HepG2 (cell line): ENCODE data around the gene G6PD. TPM values are rescaled to one million over a fixed set of nuclear protein-coding genes. Genes with fewer than 3 reads are reported as not detected.

Experiments used
- FOSL2 ChIP-seq: sonication (generic); formaldehyde crosslinking; IDR thresholded peaks from 2 replicates; pipeline ENCODE4 v1.4.0; 2020; ENCODE audit warnings: missing genetic modification reagents
- HDAC2 ChIP-seq: sonication (generic); formaldehyde crosslinking; IDR thresholded peaks from 2 replicates; pipeline ENCODE4 v1.4.0; 2020; ENCODE audit warnings: missing genetic modification reagents
- HINFP ChIP-seq: sonication (generic); formaldehyde crosslinking; IDR thresholded peaks from 2 replicates; pipeline ENCODE4 v1.4.0; 2020; ENCODE audit warnings: low read depth, mild to moderate bottlenecking, missing genetic modification reagents
- MXI1 ChIP-seq: IDR thresholded peaks from 3 replicates; pipeline ENCODE4 v1.6.1; 2012; ENCODE audit warnings: low read depth, low read length, inconsistent platforms, borderline replicate concordance
- NRL ChIP-seq: sonication (generic); formaldehyde crosslinking; IDR thresholded peaks from 2 replicates; pipeline ENCODE4 v1.5.0; 2020; ENCODE audit warnings: missing genetic modification reagents, mild to moderate bottlenecking, moderate library complexity, borderline replicate concordance
- PHF8 ChIP-seq: sonication (generic); formaldehyde crosslinking; IDR thresholded peaks from 2 replicates; pipeline ENCODE4 v1.5.0; 2020; ENCODE audit warnings: missing genetic modification reagents
- RAD51 ChIP-seq: fragments of 450-650 bp; IDR thresholded peaks from 2 replicates; pipeline ENCODE4 v1.6.1; 2016; ENCODE audit warnings: borderline replicate concordance
- TBX2 ChIP-seq: sonication (generic); formaldehyde crosslinking; IDR thresholded peaks from 2 replicates; pipeline ENCODE4 v1.5.0; 2020; ENCODE audit warnings: missing genetic modification reagents, mild to moderate bottlenecking, borderline replicate concordance
- USF2 ChIP-seq, 2 experiments: sonication (generic) in 1 of 2; formaldehyde crosslinking in 1 of 2; IDR thresholded peaks; 2 replicates each; pipeline versions ENCODE4 v1.5.1 to v1.6.1; 2011 to 2020; ENCODE audit warnings: borderline replicate concordance in 1 of 2, low read depth in 1 of 2, low read length in 1 of 2, mild to moderate bottlenecking in 1 of 2, missing genetic modification reagents in 1 of 2, moderate library complexity in 1 of 2
- YY1 ChIP-seq: IDR thresholded peaks from 2 replicates; pipeline ENCODE4 v1.6.1; 2011; ENCODE audit warnings: low read length, low read depth, moderate library complexity, mild to moderate bottlenecking; ENCODE audit not compliant: insufficient read depth, insufficient replicate concordance
- ZFP82 ChIP-seq: sonication (generic); formaldehyde crosslinking; IDR thresholded peaks from 2 replicates; pipeline ENCODE4 v1.5.1; 2020; ENCODE audit warnings: mild to moderate bottlenecking, missing genetic modification reagents, borderline replicate concordance
- ZNF318 ChIP-seq: sonication (generic); formaldehyde crosslinking; IDR thresholded peaks from 2 replicates; pipeline ENCODE4 v1.4.0; 2020; ENCODE audit warnings: mild to moderate bottlenecking, missing genetic modification reagents
- ZNF496 ChIP-seq: sonication (generic); formaldehyde crosslinking; IDR thresholded peaks from 2 replicates; pipeline ENCODE4 v1.8.1; 2023; ENCODE audit warnings: mild to moderate bottlenecking, moderate library complexity, missing genetic modification reagents; ENCODE audit not compliant: insufficient replicate concordance
- ZNF619 ChIP-seq: sonication (generic); formaldehyde crosslinking; IDR thresholded peaks from 2 replicates; pipeline ENCODE4 v1.4.0; 2020; ENCODE audit warnings: mild to moderate bottlenecking, missing genetic modification reagents
- ZNF670 ChIP-seq: sonication (generic); formaldehyde crosslinking; IDR thresholded peaks from 2 replicates; pipeline ENCODE4 v1.8.0; 2022; ENCODE audit warnings: mild to moderate bottlenecking, missing genetic modification reagents, borderline replicate concordance
- ZNF749 ChIP-seq: sonication (generic); formaldehyde crosslinking; IDR thresholded peaks from 2 replicates; pipeline ENCODE4 v1.8.0; 2022; ENCODE audit warnings: mild to moderate bottlenecking, missing genetic modification reagents, moderate library complexity, borderline replicate concordance
- polyA plus RNA-seq, 8 experiments: library from polyadenylated mRNA; depleted of rRNA in 3 of 8; stranded (reverse) in 7 of 8; unstranded in 1 of 8; fragments of >200 nt; fragmentation: Illumina TruSeq in 4 of 8; extraction: Trizol in 4 of 8; gene quantifications; 2 replicates each; pipeline versions ENCODE4 v1.2.1 to v1.2.3, GENCODE V29; 2011 to 2016; ENCODE audit warnings: low read depth in 4 of 8, missing spikeins in 1 of 8, mixed read lengths in 1 of 8; ENCODE audit not compliant: insufficient read depth in 1 of 8
- total RNA-seq, 5 experiments: library from RNA; depleted of rRNA; stranded (reverse); fragments of >200 nt; fragmentation: Illumina TruSeq; extraction: Trizol; gene quantifications; 2 replicates each; pipeline ENCODE4 v1.2.3, GENCODE V29; 2016; ENCODE audit warnings: low read depth in 1 of 5

Gene G6PD
- total and polyA plus RNA-seq, 2 of the 13 experiments (the other 11 are each of a cell fraction or from before 2014, with no cell fraction given) = 18.8 to 28.8 TPM

- no peak for TF ChIP-seq YY1
- TF ChIP-seq FOSL2 (CRISPR knock-in tag) = no peak
- TF ChIP-seq HINFP (CRISPR knock-in tag) = no peak
- peak; percentile 13; the same call in 1 of the 2 replicates for TF ChIP-seq PHF8 (CRISPR knock-in tag)
- TF ChIP-seq MXI1 = no peak
- TF ChIP-seq ZNF749 (CRISPR knock-in tag) = no peak
- TF ChIP-seq NRL = no peak
- no peak for TF ChIP-seq TBX2 (CRISPR knock-in tag)
- TF ChIP-seq ZNF496 = no peak
- TF ChIP-seq ZNF318 (CRISPR knock-in tag) = no peak
- TF ChIP-seq ZNF670 (CRISPR knock-in tag) = 0 out of 2 replicates have a peak, but pooled peaks have one; percentile 56
- TF ChIP-seq RAD51 = peak; percentile 88
- peak; percentile 68; the same call in 1 of the 2 replicates for TF ChIP-seq USF2 (IDR thresholded peaks at IDR 0.05; ENCODE audit: low read depth, low read length)
- TF ChIP-seq USF2 (CRISPR knock-in tag; IDR thresholded peaks at IDR 0.05; ENCODE audit: borderline replicate concordance) = 0 out of 2 replicates have a peak, but pooled peaks have one; percentile 50
- TF ChIP-seq HDAC2 (CRISPR knock-in tag) = 0 out of 2 replicates have a peak, but pooled peaks have one; percentile 7
- peak; percentile 53; the same call in 1 of the 2 replicates for TF ChIP-seq ZFP82 (CRISPR knock-in tag)
- no peak for TF ChIP-seq ZNF619 (CRISPR knock-in tag)
Observed at GRCh38 chrX:154516656-154517100, 30.0 kb downstream of the G6PD start (continued).
